ENCODE measurements around the gene SUPT20HL1.
"Not testable (repeated sequence)": the region's sequence is repeated elsewhere in the genome, so short reads cannot be mapped to it uniquely, and the experiment has no call there.

Gene SUPT20HL1

GRCh38 chrX:24363432-24364181 lies 3.2 kb downstream of the SUPT20HL1 start:
- not testable (repeated sequence) for DNase-seq (ENCODE audit: low read depth)

GRCh38 chrX:24364326-24364725 lies 3.9 kb downstream of the SUPT20HL1 start:
- no peak for DNase-seq (ENCODE audit: low read depth)

GRCh38 chrX:24364851-24365538 lies 4.6 kb downstream of the SUPT20HL1 start:
- DNase-seq (ENCODE audit: low read depth): no peak

GRCh38 chrX:24366762-24367400 lies 6.4 kb downstream of the SUPT20HL1 start:
- not testable (repeated sequence) for DNase-seq (ENCODE audit: low read depth)

GRCh38 chrX:24369816-24370215 lies 9.4 kb downstream of the SUPT20HL1 start:
- no peak for DNase-seq (ENCODE audit: low read depth)

- peak; percentile 2 for DNase-seq (ENCODE audit: low read depth)
Measured at GRCh38 chrX:24371391-24371972, 11.0 kb downstream of the SUPT20HL1 start.

- no peak for DNase-seq (ENCODE audit: low read depth)
Measured at GRCh38 chrX:24372021-24372763, 11.8 kb downstream of the SUPT20HL1 start.

GRCh38 chrX:24375600-24376131 lies 15.2 kb downstream of the SUPT20HL1 start:
- DNase-seq (ENCODE audit: low read depth): no peak

GRCh38 chrX:24376403-24376802 lies 16.0 kb downstream of the SUPT20HL1 start:
- DNase-seq (ENCODE audit: low read depth): no peak

- no peak for DNase-seq (ENCODE audit: low read depth)
Measured at GRCh38 chrX:24377195-24377594, 16.8 kb downstream of the SUPT20HL1 start.

- DNase-seq (ENCODE audit: low read depth): no peak
Measured at GRCh38 chrX:24377911-24378468, 17.6 kb downstream of the SUPT20HL1 start.

GRCh38 chrX:24378706-24379105 lies 18.3 kb downstream of the SUPT20HL1 start:
- DNase-seq (ENCODE audit: low read depth): no peak

- no peak for DNase-seq (ENCODE audit: low read depth)
Measured at GRCh38 chrX:24380262-24381187, 20.1 kb downstream of the SUPT20HL1 start.

GRCh38 chrX:24382315-24382714 lies 21.9 kb downstream of the SUPT20HL1 start:
- not testable (repeated sequence) for DNase-seq (ENCODE audit: low read depth)

- no peak for DNase-seq (ENCODE audit: low read depth)
Measured at GRCh38 chrX:24387724-24388123, 27.3 kb downstream of the SUPT20HL1 start.

- no peak for DNase-seq (ENCODE audit: low read depth)
Measured at GRCh38 chrX:24391389-24391788, 30.9 kb downstream of the SUPT20HL1 start.

GRCh38 chrX:24391843-24392242 lies 31.4 kb downstream of the SUPT20HL1 start:
- no peak for DNase-seq (ENCODE audit: low read depth)

GRCh38 chrX:24392709-24393108 lies 32.3 kb downstream of the SUPT20HL1 start:
- no peak for DNase-seq (ENCODE audit: low read depth)

- DNase-seq (ENCODE audit: low read depth): peak; percentile 3
Measured at GRCh38 chrX:24395775-24396174, 35.3 kb downstream of the SUPT20HL1 start.

- DNase-seq (ENCODE audit: low read depth): no peak
Measured at GRCh38 chrX:24396236-24396930, 35.9 kb downstream of the SUPT20HL1 start.
